H1 (cell line): ENCODE data around the gene UTP25. TPM values are rescaled to one million over a fixed set of nuclear protein-coding genes. Genes with fewer than 3 reads are reported as not detected.

Experiments used
- CTCF ChIA-PET: fragments of 300-600 bp; sonication (Branson Sonifier 250); formaldehyde crosslinking; loops from one replicate; lab custom pipeline; 2021; ENCODE audit not compliant: partially characterized antibody; lab: Charles Lee
- POLR2A ChIA-PET: fragments of 300-600 bp; sonication (Branson Sonifier 250); formaldehyde crosslinking; loops from one replicate; lab custom pipeline; 2021; ENCODE audit warnings: inconsistent platforms; ENCODE audit not compliant: partially characterized antibody; lab: Charles Lee
- DNase-seq, 2 experiments: peaks; one replicate each; pipeline versions ENCODE4 v3.0.0 to v3.0.0-alpha.2; 2010 to 2022; ENCODE audit warnings: low spot score in 2 of 2, low read depth in 1 of 2, mixed read lengths in 1 of 2
- FAIRE-seq: peaks from 2 replicates; lab custom pipeline; 2011; peaks lifted over from hg19 to GRCh38; lab: Jason Lieb, UNC
- H2AFZ ChIP-seq: 2 replicates; pipeline ENCODE4 v1.8.1; 2012; ENCODE audit warnings: low read length, inconsistent platforms
- H2AK5ac ChIP-seq: 2 replicates; pipeline ENCODE4 v1.6.1; 2013; ENCODE audit warnings: low read depth, low read length
- H2BK120ac ChIP-seq: replicated peaks from 2 replicates; pipeline ENCODE3; 2013; ENCODE audit warnings: low read depth, low read length, inconsistent platforms
- H2BK12ac ChIP-seq: 2 replicates; pipeline ENCODE4 v1.6.1; 2013; ENCODE audit warnings: low read depth, low read length
- H2BK15ac ChIP-seq: 2 replicates; pipeline ENCODE4 v1.6.1; 2013; ENCODE audit warnings: low read length
- H2BK20ac ChIP-seq: 2 replicates; pipeline ENCODE4 v1.6.1; 2013; ENCODE audit warnings: low read length
- H2BK5ac ChIP-seq: 2 replicates; pipeline ENCODE4 v1.6.1; 2013; ENCODE audit warnings: low read depth, low read length
- H3K14ac ChIP-seq: 2 replicates; pipeline ENCODE4 v1.6.1; 2013; ENCODE audit warnings: inconsistent platforms; ENCODE audit not compliant: insufficient read length
- H3K18ac ChIP-seq: 2 replicates; pipeline ENCODE4 v1.6.1; 2013; ENCODE audit warnings: low read length; ENCODE audit errors: extremely low read depth
- H3K23ac ChIP-seq: 2 replicates; pipeline ENCODE4 v1.6.1; 2013; ENCODE audit warnings: inconsistent platforms; ENCODE audit not compliant: insufficient read length
- H3K23me2 ChIP-seq: 2 replicates; pipeline ENCODE4 v1.6.1; 2013; ENCODE audit warnings: low read depth, low read length
- H3K27ac ChIP-seq: 2 replicates; pipeline ENCODE4 v1.6.1; 2011; ENCODE audit warnings: low read depth, low read length, inconsistent platforms
- H3K27me3 ChIP-seq, 4 experiments: replicated peaks in 1 of 4; 1 replicate in 1 of 4; 2 replicates in 3 of 4; pipeline versions ENCODE4 v1.6.1 to v1.8.1; 2011 to 2013; ENCODE audit warnings: low read length in 3 of 4, mild to moderate bottlenecking in 3 of 4, inconsistent platforms in 2 of 4, mixed read lengths in 2 of 4, moderate library complexity in 1 of 4; ENCODE audit not compliant: control insufficient read depth in 3 of 4, insufficient read depth in 3 of 4; ENCODE audit errors: extremely low read depth in 1 of 4
- H3K36me3 ChIP-seq, 4 experiments: 2 replicates each; pipeline versions ENCODE4 v1.6.1 to v1.8.1; 2011 to 2013; ENCODE audit warnings: mild to moderate bottlenecking in 4 of 4, low read length in 3 of 4, moderate library complexity in 2 of 4, control low read depth in 1 of 4, inconsistent platforms in 1 of 4; ENCODE audit not compliant: insufficient read depth in 4 of 4, control insufficient read depth in 2 of 4
- H3K4ac ChIP-seq: replicated peaks from 2 replicates; pipeline ENCODE3; 2013; ENCODE audit warnings: low read length, low read depth, mixed read lengths, inconsistent platforms; ENCODE audit not compliant: insufficient read length
- H3K4me1 ChIP-seq, 4 experiments: replicated peaks in 1 of 4; 1 replicate in 1 of 4; 2 replicates in 3 of 4; pipeline versions ENCODE4 v1.6.1 to v1.8.1; 2011 to 2013; ENCODE audit warnings: low read length in 3 of 4, inconsistent platforms in 2 of 4, mixed read lengths in 1 of 4; ENCODE audit not compliant: insufficient read depth in 4 of 4, control insufficient read depth in 3 of 4
- H3K4me2 ChIP-seq, 2 experiments: 2 replicates each; pipeline versions ENCODE4 v1.6.1 to v1.8.1; 2011 to 2013; ENCODE audit warnings: low read depth in 2 of 2, low read length in 2 of 2, control low read depth in 1 of 2, inconsistent platforms in 1 of 2, mild to moderate bottlenecking in 1 of 2; ENCODE audit not compliant: insufficient read depth in 1 of 2
- H3K4me3 ChIP-seq, 4 experiments: fragments of 200-600, 300-600 bp in 1 of 4; sonication (generic), shearing (Covaris generic), sonication (Bioruptor Twin) in 1 of 4; 2 replicates each; pipeline versions ENCODE4 v1.5.1 to v1.8.1; 2011 to 2016; ENCODE audit warnings: low read length in 4 of 4, low read depth in 3 of 4, control low read depth in 2 of 4, inconsistent platforms in 2 of 4, mild to moderate bottlenecking in 2 of 4, mixed read lengths in 1 of 4, moderate library complexity in 1 of 4; ENCODE audit not compliant: insufficient read depth in 2 of 4; ENCODE audit errors: extremely low read depth in 1 of 4
- H3K56ac ChIP-seq: replicated peaks from 2 replicates; pipeline ENCODE3; 2013; ENCODE audit warnings: low read depth, mild to moderate bottlenecking, mixed read lengths, low read length, inconsistent platforms; ENCODE audit not compliant: insufficient read length
- H3K79me1 ChIP-seq: 2 replicates; pipeline ENCODE4 v1.6.1; 2013; ENCODE audit warnings: low read depth, low read length, control low read depth
- H3K79me2 ChIP-seq, 2 experiments: 2 replicates each; pipeline versions ENCODE4 v1.6.1 to v1.8.1; 2012 to 2013; ENCODE audit warnings: low read length in 2 of 2, mild to moderate bottlenecking in 2 of 2, inconsistent platforms in 1 of 2; ENCODE audit not compliant: insufficient read depth in 2 of 2, control insufficient read depth in 1 of 2
- H3K9ac ChIP-seq, 4 experiments: replicated peaks in 1 of 4; 1 replicate in 1 of 4; 2 replicates in 3 of 4; pipeline versions ENCODE4 v1.6.1 to v1.8.1; 2011 to 2013; ENCODE audit warnings: low read depth in 3 of 4, low read length in 3 of 4, control low read depth in 2 of 4, mild to moderate bottlenecking in 2 of 4, moderate library complexity in 2 of 4, inconsistent platforms in 1 of 4; ENCODE audit errors: extremely low read depth in 1 of 4
- H3K9me3 ChIP-seq, 2 experiments: 2 replicates each; pipeline versions ENCODE4 v1.6.1 to v1.8.1; 2012 to 2013; ENCODE audit warnings: mild to moderate bottlenecking in 2 of 2, moderate library complexity in 2 of 2, control low read depth in 1 of 2, inconsistent platforms in 1 of 2, low read depth in 1 of 2, low read length in 1 of 2, mixed read lengths in 1 of 2; ENCODE audit not compliant: insufficient read depth in 2 of 2
- H4K20me1 ChIP-seq, 2 experiments: replicated peaks in 1 of 2; 2 replicates each; pipeline versions ENCODE3 to v1.8.1; 2011 to 2013; ENCODE audit warnings: inconsistent platforms in 2 of 2, low read length in 2 of 2, mild to moderate bottlenecking in 1 of 2; ENCODE audit not compliant: insufficient read depth in 2 of 2, control insufficient read depth in 1 of 2
- H4K5ac ChIP-seq: 2 replicates; pipeline ENCODE4 v1.6.1; 2013; ENCODE audit warnings: low read length, low read depth, mixed read lengths, inconsistent platforms; ENCODE audit not compliant: insufficient read length
- H4K8ac ChIP-seq: 2 replicates; pipeline ENCODE4 v1.8.0; 2013; ENCODE audit warnings: mild to moderate bottlenecking, moderate library complexity, low read length, inconsistent platforms; ENCODE audit not compliant: insufficient read depth; ENCODE audit errors: extremely low read depth
- H4K91ac ChIP-seq: replicated peaks from 2 replicates; pipeline ENCODE3; 2013; ENCODE audit warnings: low read length, mixed read lengths, inconsistent platforms; ENCODE audit not compliant: insufficient read length
- BACH1 ChIP-seq: IDR thresholded peaks from 2 replicates; pipeline ENCODE4 v1.6.1; 2012; ENCODE audit warnings: low read length, improper control_type of control experiment
- CREB1 ChIP-seq: IDR thresholded peaks from 2 replicates; pipeline ENCODE4 v1.6.1; 2012; ENCODE audit warnings: inconsistent platforms
- EGR1 ChIP-seq: IDR thresholded peaks from 2 replicates; pipeline ENCODE4 v1.6.1; 2011; ENCODE audit warnings: low read depth, low read length, borderline replicate concordance
- GTF2F1 ChIP-seq: IDR thresholded peaks from 2 replicates; pipeline ENCODE4 v1.6.1; 2012; ENCODE audit warnings: low read depth, low read length, improper control_type of control experiment, borderline replicate concordance
- JUND ChIP-seq: IDR thresholded peaks from 2 replicates; pipeline ENCODE4 v1.6.1; 2011; ENCODE audit warnings: mild to moderate bottlenecking, improper control_type of control experiment, low read length
- WGBS, 2 experiments: shearing (Covaris generic) in 1 of 2; methylation state at CpG; one replicate each; pipeline versions ENCODE4 v1.1.6 to v1.1.7; 2013 to 2015; ENCODE audit warnings: low lambda C conversion rate in 2 of 2, mixed read lengths in 2 of 2, inconsistent platforms in 1 of 2, low coverage in 1 of 2, missing lambda C conversion rate in 1 of 2; ENCODE audit not compliant: insufficient replicate concordance in 2 of 2, insufficient coverage in 1 of 2, insufficient read length in 1 of 2; ENCODE audit errors: extremely low coverage in 1 of 2, missing lambda C conversion rate in 1 of 2; 5-methylcytosine and 5-hydroxymethylcytosine counted together
- polyA plus RNA-seq, 7 experiments: library from polyadenylated mRNA; depleted of rRNA in 3 of 7; stranded (reverse) in 5 of 7; unstranded in 2 of 7; fragments of >200 nt in 5 of 7; fragments of 200-250 nt in 2 of 7; gene quantifications; 1 replicate in 5 of 7; 2 replicates in 1 of 7; 4 replicates in 1 of 7; pipeline versions ENCODE4 v1.2.1 to v1.2.3, GENCODE V29; 2011 to 2013; ENCODE audit warnings: missing spikeins in 2 of 7, mixed read lengths in 2 of 7
- total RNA-seq: library from RNA; stranded (reverse); fragmentation: NEBNext Ultra II Directional; extraction: Animal tissue kit (Norgen Biotek cat#: 25700); gene quantifications from 2 replicates; pipeline ENCODE4 v1.2.1, GENCODE V29; 2021

Gene UTP25
- total and polyA plus RNA-seq, 2 of the 8 experiments (the other 6 are each of a cell fraction or from before 2014, with no cell fraction given) = 4.0 to 7.6 TPM

DNA sequence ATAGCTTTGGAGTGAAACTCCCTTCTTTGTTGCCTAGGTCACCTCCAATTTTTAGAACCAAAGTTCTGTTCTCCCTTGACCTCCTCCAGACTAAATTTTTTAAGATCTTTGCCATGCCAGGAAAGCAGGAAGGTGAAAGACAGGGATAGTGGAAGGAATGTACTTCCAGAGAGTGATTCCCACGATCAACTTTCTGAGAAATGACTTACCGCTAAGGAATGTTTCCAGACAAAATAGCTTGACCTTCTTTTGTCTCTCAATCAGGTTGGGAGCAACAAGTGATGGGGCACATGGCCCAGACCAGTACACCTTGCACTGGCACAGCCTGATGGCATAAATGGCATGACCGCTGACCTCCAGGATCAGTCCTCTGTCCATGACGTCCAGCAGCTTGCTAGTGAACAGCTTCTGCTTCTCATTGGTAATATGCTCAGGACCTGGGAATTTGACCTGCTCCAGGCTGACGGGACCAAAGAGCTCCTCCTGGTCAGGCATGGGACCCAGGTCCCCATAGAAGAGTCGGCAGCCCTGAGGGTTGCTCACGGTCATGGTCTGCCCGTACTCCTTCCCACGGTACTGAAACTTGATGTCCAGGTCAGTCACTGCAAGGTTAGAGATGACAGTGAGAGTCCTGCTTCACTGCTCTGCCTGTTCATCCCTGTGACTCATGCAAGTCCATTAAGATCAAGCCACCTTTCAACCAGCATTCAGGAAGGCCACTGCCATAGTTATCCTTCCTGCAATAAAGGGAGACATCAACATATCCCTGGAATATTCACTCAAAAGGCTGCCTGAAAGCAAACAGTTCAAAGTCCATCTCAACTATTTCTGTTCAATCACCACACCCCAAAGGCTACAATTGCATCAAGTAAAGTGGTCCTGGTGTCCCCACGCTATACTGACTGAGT, 37.2 kb upstream of the UTP25 start:
- Histone ChIP-seq H2BK5ac (no peak overlapping the region), H2BK15ac (no peak overlapping the region), H2BK20ac (no peak overlapping the region), H4K91ac (no peak overlapping the region), H3K4ac (no peak overlapping the region), H3K4me2 (no peak overlapping the region), H3K79me1 (no peaks in the 10 kb centered on the region; the same call in 1 of the 2 replicates), H3K27me3 (no peaks in the 10 kb centered on the region), H2AK5ac (no peak overlapping the region), H4K20me1 (no peaks in the 10 kb centered on the region), H3K4me3 (no peak overlapping the region), H2BK120ac (no peak overlapping the region), H3K9me3 (no peaks in the 10 kb centered on the region), H3K56ac (no peak overlapping the region), H3K18ac (no peak overlapping the region), H3K4me1 (no peaks in the 10 kb centered on the region), H3K27ac (no peak overlapping the region), H4K5ac (no peak overlapping the region), H3K23ac (no peak overlapping the region), H3K79me2 (no peaks in the 10 kb centered on the region), H4K8ac (no peak overlapping the region; the same call in 1 of the 2 replicates), H2BK12ac (no peak overlapping the region), H3K9ac (no peak overlapping the region), H3K36me3 (peaks cover 2 to 13% (median 5%) of the 10 kb centered on the region in 4 experiments; a peak in 7 of 8 replicates), H3K14ac (no peak overlapping the region), H3K23me2 (no peaks in the 10 kb centered on the region), H2AFZ (no peak overlapping the region)
- POLR2A ChIA-PET = no interaction called here
- no peak for FAIRE-seq
- CTCF ChIA-PET = interaction anchor here (0.7 to 2.8 kb wide), 6 partner anchors 10 to 225 kb away, joined by 3 to 13 read pairs (median 4); partner anchors contain the start of gene IRF6
- 91% methylated on average over 10 of the region's 10 CpGs; no CpG with 5 or more reads in 1 of the 2 experiments for whole genome bisulfite sequencing, 2 experiments
- no peak for DNase-seq
- TF ChIP-seq BACH1 (no peak), JUND (no peak), GTF2F1 (no peak), EGR1 (no peak), CREB1 (no peak)
